Muscle of leg (tissue), 11 donors: ENCODE results near the gene SLC28A1. TPM values are rescaled to one million over a fixed set of nuclear protein-coding genes. Genes with fewer than 3 reads are reported as not detected.
"Not testable (repeated sequence)": the region's sequence is repeated elsewhere in the genome, so short reads cannot be mapped to it uniquely, and the experiment has no call there.

Experiments
- DNase-seq: peaks from one replicate; pipeline ENCODE4 v3.0.0; 2013
- H3K27ac ChIP-seq: one replicate; pipeline ENCODE4 v1.5.1; 2013; ENCODE audit warnings: mild to moderate bottlenecking, low read length, control low read depth
- H3K27me3 ChIP-seq: one replicate; pipeline ENCODE4 v1.6.1; 2013; ENCODE audit warnings: low read length; ENCODE audit not compliant: control insufficient read depth, insufficient read depth
- H3K36me3 ChIP-seq: one replicate; pipeline ENCODE4 v1.6.1; 2013; ENCODE audit warnings: low read length; ENCODE audit not compliant: control insufficient read depth, insufficient read depth
- H3K4me1 ChIP-seq: one replicate; pipeline ENCODE4 v1.6.1; 2013; ENCODE audit warnings: low read length; ENCODE audit not compliant: control insufficient read depth, insufficient read depth
- H3K4me3 ChIP-seq: one replicate; pipeline ENCODE4 v1.5.1; 2013; ENCODE audit warnings: low read length, control low read depth
- H3K9me3 ChIP-seq: replicated peaks from 2 replicates; pipeline ENCODE4 v1.6.1; 2013; ENCODE audit warnings: low read depth, low read length; ENCODE audit not compliant: control insufficient read depth
- WGBS: methylation state at CpG from one replicate; pipeline ENCODE4 v1.1.5; 2013; ENCODE audit warnings: missing lambda C conversion rate; ENCODE audit not compliant: insufficient coverage; 5-methylcytosine and 5-hydroxymethylcytosine counted together
- polyA plus RNA-seq, 8 donors: library from polyadenylated mRNA; unstranded; fragments of 120-200 nt; gene quantifications; one replicate each; pipeline versions ENCODE4 v1.2.1 to v1.2.3, GENCODE V29; 2013; ENCODE audit warnings: inconsistent platforms in 1 of 8, low replicate concordance in 1 of 8; ENCODE audit not compliant: insufficient read length in 8 of 8, insufficient read depth in 1 of 8
- total RNA-seq: library from RNA; stranded (reverse); fragments of 120-200 nt; gene quantifications from one replicate; pipeline ENCODE4 v1.2.4, GENCODE V29; 2013

Gene SLC28A1
- total and polyA plus RNA-seq, 9 donors = 0.25 to 1.5 (median 0.36) TPM

DNA sequence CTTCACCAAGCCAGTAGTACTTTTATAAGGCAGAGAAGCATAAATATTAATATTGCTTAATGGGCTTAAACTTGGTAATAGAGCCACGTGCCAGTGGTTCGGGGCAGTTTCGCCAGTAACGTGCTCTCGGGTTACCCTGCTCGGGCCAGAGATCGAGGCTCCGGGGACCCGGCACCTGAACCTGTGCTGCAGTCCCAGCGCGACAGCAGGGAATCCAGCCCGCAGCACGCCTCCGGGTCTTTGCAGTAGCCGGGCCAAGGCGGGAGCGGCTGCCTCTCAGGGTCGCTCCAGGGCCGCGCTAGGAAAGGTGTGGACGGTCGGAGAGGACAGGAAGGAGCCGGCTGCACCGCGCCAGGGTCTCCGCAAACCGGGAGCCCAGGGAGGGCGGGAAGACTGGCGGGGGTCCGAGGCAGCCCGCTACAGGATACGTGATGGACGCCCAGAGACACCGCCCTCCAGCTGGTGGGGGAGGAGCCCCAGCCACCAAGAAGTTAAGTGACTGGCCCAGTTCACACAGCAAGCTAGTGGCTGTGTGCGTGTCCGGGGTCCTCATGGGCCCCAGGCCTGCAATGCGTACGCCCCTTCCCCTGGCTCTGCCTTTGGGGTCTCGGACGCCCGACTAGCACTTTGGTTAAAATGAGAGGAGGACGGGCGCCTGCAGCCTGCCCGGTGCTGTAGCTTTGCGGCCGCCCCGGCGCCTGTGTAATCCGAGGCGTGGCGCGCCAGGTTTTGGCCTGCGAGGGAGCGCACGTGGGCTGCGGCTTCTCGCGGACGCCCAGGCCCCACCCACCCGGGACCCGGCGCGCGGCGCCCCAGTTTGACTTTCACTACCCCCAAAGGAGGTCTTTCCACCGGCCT, 96.0 kb downstream of the SLC28A1 start:
- WGBS = 0% methylated on average over 53 of the region's 66 CpGs

DNA sequence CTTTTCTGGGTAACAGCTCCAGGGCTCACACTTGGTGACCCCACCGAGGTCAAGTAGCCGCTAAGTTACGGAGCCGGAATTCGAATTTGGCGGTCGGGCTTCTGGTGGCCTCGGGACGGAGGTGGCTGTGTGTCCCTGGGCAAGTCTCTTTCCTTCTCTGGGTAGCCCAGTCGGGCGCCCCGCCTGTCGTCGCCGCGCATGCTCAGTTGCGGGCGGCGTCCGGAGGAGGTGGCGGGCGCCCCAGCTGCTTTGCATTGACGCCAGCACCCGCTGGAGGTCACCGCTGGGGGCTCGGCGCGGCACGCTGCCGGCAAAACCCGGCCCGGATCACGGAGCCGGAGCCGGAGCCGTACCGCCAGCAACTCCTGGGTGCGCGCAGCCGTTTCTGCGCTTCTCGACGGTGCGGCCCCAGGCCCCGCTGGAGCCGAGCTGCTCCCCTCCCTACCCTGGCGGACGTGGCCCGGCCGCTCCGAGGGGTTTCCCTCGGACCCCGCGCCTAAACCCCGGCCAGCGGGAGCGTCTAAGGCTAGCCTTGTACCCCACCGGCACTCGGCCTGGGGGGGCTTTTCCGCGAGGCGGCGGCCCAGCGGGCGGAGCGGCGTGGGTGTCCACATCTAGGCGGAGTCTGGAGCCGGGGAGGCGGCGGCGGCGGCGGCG, 96.7 kb downstream of the SLC28A1 start:
- Histone ChIP-seq H3K27ac (peak overlapping the region; percentile 97), H3K4me3 (peak overlapping the region; percentile 90), H3K9me3 (no peaks in the 10 kb centered on the region), H3K36me3 (no peaks in the 10 kb centered on the region), H3K4me1 (peaks cover 16% of the 10 kb centered on the region), H3K27me3 (peaks cover 5% of the 10 kb centered on the region)
- WGBS = under 1% methylated on average over 75 of the region's 75 CpGs
- peak; percentile 98 for DNase-seq

More for the DNA sequence above, 96.0 kb downstream of the SLC28A1 start:
- peaks cover 5% of the 10 kb centered on the region for H3K27me3 ChIP-seq
- H3K4me1 ChIP-seq = peaks cover 21% of the 10 kb centered on the region
- peak overlapping the region; percentile 90 for H3K4me3 ChIP-seq
- H3K9me3 ChIP-seq = no peaks in the 10 kb centered on the region
- peak overlapping the region; percentile 97 for H3K27ac ChIP-seq
- no peaks in the 10 kb centered on the region for H3K36me3 ChIP-seq
- peak; percentile 93 for DNase-seq

GRCh38 chr15:84981711-84982300, 97.3 kb downstream of the SLC28A1 start, which contains the start of gene PDE8A:
Gene PDE8A (plus strand): TSS chr15:84981856. CDS start chr15:84982163, 307 bp downstream.
- WGBS = under 1% methylated on average over 89 of the region's 95 CpGs
- Histone ChIP-seq H3K27ac (peak within 1 kb of the TSS; percentile 97), H3K4me3 (peak within 1 kb of the TSS; percentile 90), H3K36me3 (no peaks in the 10 kb centered on the region), H3K4me1 (peaks cover 16% of the 10 kb centered on the region), H3K9me3 (no peaks in the 10 kb centered on the region), H3K27me3 (peaks cover 5% of the 10 kb centered on the region)
- no peak for DNase-seq

GRCh38 chr15:84982301-84982920, 97.9 kb downstream of the SLC28A1 start:
- H3K27me3 ChIP-seq = peaks cover 5% of the 10 kb centered on the region
- H3K27ac ChIP-seq = peak overlapping the region; percentile 65
- DNase-seq = no peak
- WGBS = 6% methylated on average over 40 of the region's 46 CpGs
- peaks cover 16% of the 10 kb centered on the region for H3K4me1 ChIP-seq
- H3K9me3 ChIP-seq = no peaks in the 10 kb centered on the region
- H3K4me3 ChIP-seq = peak overlapping the region; percentile 90
- H3K36me3 ChIP-seq = no peaks in the 10 kb centered on the region

DNA sequence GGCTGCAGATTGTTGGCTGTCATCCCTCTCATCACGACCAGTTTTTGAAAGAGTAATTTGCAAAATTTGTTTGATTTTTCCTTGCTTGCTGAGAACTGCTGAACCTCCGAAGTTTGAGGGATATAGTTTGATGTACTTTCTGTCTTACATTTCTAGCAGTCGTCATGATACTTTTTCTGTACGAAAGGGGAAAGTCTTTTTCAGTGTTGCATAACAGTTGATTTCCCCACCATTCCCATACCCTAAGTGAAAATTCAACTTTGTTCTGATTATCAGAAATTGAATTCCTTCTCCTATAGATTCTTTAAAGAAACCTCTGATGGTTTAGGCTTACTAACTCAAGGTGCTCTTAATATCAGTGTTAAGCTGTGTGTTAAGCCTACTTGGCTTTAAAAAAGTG, 98.8 kb downstream of the SLC28A1 start:
- Histone ChIP-seq H3K27me3 (peaks cover 5% of the 10 kb centered on the region), H3K36me3 (no peaks in the 10 kb centered on the region), H3K27ac (no peak overlapping the region), H3K9me3 (no peaks in the 10 kb centered on the region), H3K4me1 (peaks cover 16% of the 10 kb centered on the region), H3K4me3 (peak overlapping the region; percentile 90)
- DNase-seq = no peak
- no CpG with 5 or more reads among the region's 4 CpGs for WGBS

DNA sequence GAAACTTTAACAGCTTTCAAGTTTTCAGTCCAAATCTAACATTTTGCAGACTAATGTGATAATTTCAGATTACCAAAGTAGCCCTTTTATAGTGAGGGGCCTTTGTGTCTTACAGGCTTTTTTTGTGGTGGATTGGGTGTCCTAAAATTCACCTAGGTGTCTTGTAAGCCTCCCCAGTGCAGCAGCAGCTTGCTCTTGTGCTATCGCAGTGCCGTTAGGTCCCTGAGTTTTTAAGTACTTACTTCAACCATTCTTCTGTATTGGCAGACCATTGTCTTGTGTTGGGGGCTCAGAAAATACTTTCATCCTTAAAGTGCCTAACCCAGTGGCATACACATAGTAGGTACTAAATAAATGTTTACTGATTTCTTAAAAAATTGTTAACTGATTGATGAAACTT, 99.2 kb downstream of the SLC28A1 start:
- no peak for DNase-seq
- H3K27me3 ChIP-seq = peaks cover 5% of the 10 kb centered on the region
- H3K4me1 ChIP-seq = peaks cover 16% of the 10 kb centered on the region
- no peaks in the 10 kb centered on the region for H3K9me3 ChIP-seq
- H3K4me3 ChIP-seq = no peak overlapping the region
- no CpG with 5 or more reads among the region's 2 CpGs for WGBS
- no peak overlapping the region for H3K27ac ChIP-seq
- H3K36me3 ChIP-seq = no peaks in the 10 kb centered on the region

- Histone ChIP-seq H3K4me1 (peaks cover 9% of the 10 kb centered on the region), H3K27ac (no peak overlapping the region)
These were observed 100.7 kb downstream of the SLC28A1 start for GRCh38 chr15:84985158-84985557.

DNA sequence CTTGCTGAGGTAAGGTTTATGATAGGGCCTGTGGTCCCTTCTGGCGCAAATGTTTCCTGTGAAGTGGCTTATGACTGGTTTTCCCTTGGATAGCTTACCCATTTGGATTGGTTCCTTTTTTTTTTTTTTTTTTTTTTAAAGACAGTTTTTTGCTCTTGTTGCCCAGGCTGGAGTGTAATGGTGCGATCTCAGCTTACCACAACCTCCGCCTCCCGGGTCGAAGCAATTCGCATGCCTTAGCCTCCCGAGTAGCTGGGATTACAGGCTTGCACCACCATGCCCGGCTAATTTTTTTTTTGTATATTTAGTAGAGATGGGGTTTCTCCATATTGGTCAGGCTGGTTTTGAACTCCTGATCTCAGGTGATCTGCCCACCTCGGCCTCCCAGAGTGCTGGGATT, 102.9 kb downstream of the SLC28A1 start:
- H3K4me3 ChIP-seq, H3K9me3 ChIP-seq, H3K27me3 ChIP-seq, H3K27ac ChIP-seq, H3K4me1 ChIP-seq, DNase-seq, H3K36me3 ChIP-seq: not testable (repeated sequence)
- 100% methylated on average over 7 of the region's 9 CpGs for WGBS

More at GRCh38 chr15:84985158-84985557, 100.7 kb downstream of the SLC28A1 start:
- H3K4me3 ChIP-seq = no peak overlapping the region
- H3K36me3 ChIP-seq = no peaks in the 10 kb centered on the region
- no peaks in the 10 kb centered on the region for H3K9me3 ChIP-seq
- DNase-seq = no peak
- peaks cover 3% of the 10 kb centered on the region for H3K27me3 ChIP-seq
- no CpG with 5 or more reads among the region's 2 CpGs for WGBS

- Histone ChIP-seq H3K27me3 (no peaks in the 10 kb centered on the region), H3K4me1 (peaks cover 3% of the 10 kb centered on the region), H3K36me3 (no peaks in the 10 kb centered on the region), H3K27ac (no peak overlapping the region), H3K9me3 (no peaks in the 10 kb centered on the region), H3K4me3 (no peak overlapping the region)
- WGBS = 78% methylated on average over 2 of the region's 3 CpGs
- DNase-seq = no peak
These were observed 103.6 kb downstream of the SLC28A1 start for GRCh38 chr15:84987949-84988624.
